SK-N-SH (cell line): ENCODE measurements around the gene RER1. TPM values are rescaled to one million over a fixed set of nuclear protein-coding genes. Genes with fewer than 3 reads are reported as not detected.

ENCODE experiments used
- CTCF ChIA-PET: fragments of 300-600, 350-600 bp; formaldehyde crosslinking; extraction: SDS; loops from one replicate; lab custom pipeline; 2021; lab: Yijun Ruan, JAX
- POLR2A ChIA-PET: fragments of 350-600 bp; sonication (Branson Sonifier 250); formaldehyde crosslinking; extraction: SDS; loops from one replicate; lab custom pipeline; 2020; ENCODE audit warnings: antibody characterized with exemption, inconsistent platforms; lab: Yijun Ruan, JAX
- DNase-seq: peaks from one replicate; pipeline ENCODE4 v3.0.0; 2012
- H2AFZ ChIP-seq: fragments of 200-600 bp; sonication (generic); 2 replicates; pipeline ENCODE4 v1.8.1; 2016; ENCODE audit warnings: antibody characterized with exemption, mild to moderate bottlenecking, low read depth
- H3F3A ChIP-seq: fragments of 200-600 bp; sonication (generic); replicated peaks from 2 replicates; pipeline ENCODE3; 2016; ENCODE audit warnings: antibody characterized with exemption, mild to moderate bottlenecking; ENCODE audit not compliant: insufficient read depth
- H3K27ac ChIP-seq, 2 experiments: fragments of 200-500 bp in 1 of 2; fragments of 200-600 bp in 1 of 2; sonication (Bioruptor generic) in 1 of 2; sonication (generic), shearing (Covaris generic) in 1 of 2; 2 replicates each; pipeline versions ENCODE4 v1.5.1 to v1.6.1; 2014 to 2016; ENCODE audit warnings: low read depth in 2 of 2, inconsistent platforms in 1 of 2, low read length in 1 of 2, mild to moderate bottlenecking in 1 of 2, mixed read lengths in 1 of 2
- H3K27me3 ChIP-seq: fragments of 200-600 bp; sonication (generic), shearing (Covaris generic); 2 replicates; pipeline ENCODE4 v1.6.1; 2016; ENCODE audit warnings: mixed run types; ENCODE audit not compliant: insufficient read depth
- H3K36me3 ChIP-seq, 2 experiments: fragments of 200-500 bp in 1 of 2; fragments of 200-600 bp in 1 of 2; sonication (Bioruptor generic) in 1 of 2; sonication (generic) in 1 of 2; replicated peaks in 1 of 2; 2 replicates each; pipeline versions ENCODE3 to v1.5.1; 2014 to 2016; ENCODE audit warnings: low read length in 1 of 2, mild to moderate bottlenecking in 1 of 2; ENCODE audit not compliant: insufficient read depth in 2 of 2, control insufficient read depth in 1 of 2
- H3K4me1 ChIP-seq, 2 experiments: fragments of 200-500 bp in 1 of 2; fragments of 200-600 bp in 1 of 2; sonication (Bioruptor generic) in 1 of 2; sonication (generic), shearing (Covaris generic) in 1 of 2; 2 replicates each; pipeline versions ENCODE4 v1.5.1 to v1.6.1; 2014 to 2016; ENCODE audit warnings: low read depth in 1 of 2, low read length in 1 of 2, mixed run types in 1 of 2; ENCODE audit not compliant: insufficient read depth in 2 of 2, control insufficient read depth in 1 of 2
- H3K4me2 ChIP-seq: fragments of 200-600 bp; sonication (generic), shearing (Covaris generic); 2 replicates; pipeline ENCODE4 v1.6.1; 2017; ENCODE audit warnings: mixed run types
- H3K4me3 ChIP-seq, 2 experiments: fragments of 200-500 bp in 1 of 2; fragments of 200-600 bp in 1 of 2; sonication (Bioruptor generic) in 1 of 2; sonication (generic), shearing (Covaris generic) in 1 of 2; 2 replicates each; pipeline versions ENCODE4 v1.5.1 to v1.8.1; 2014 to 2016; ENCODE audit warnings: low read depth in 2 of 2, inconsistent platforms in 1 of 2, low read length in 1 of 2, mild to moderate bottlenecking in 1 of 2, mixed read lengths in 1 of 2, moderate library complexity in 1 of 2
- H3K79me2 ChIP-seq: fragments of 200-600 bp; sonication (generic); 2 replicates; pipeline ENCODE4 v1.8.1; 2017; ENCODE audit warnings: mild to moderate bottlenecking; ENCODE audit not compliant: insufficient read depth
- H3K9ac ChIP-seq: fragments of 200-600 bp; sonication (generic); 2 replicates; pipeline ENCODE4 v1.6.1; 2017; ENCODE audit warnings: mixed run types
- H3K9me2 ChIP-seq: fragments of 200-600 bp; sonication (generic); 2 replicates; pipeline ENCODE4 v1.6.1; 2017; ENCODE audit warnings: mixed run types
- H3K9me3 ChIP-seq: fragments of 200-600 bp; sonication (generic); 2 replicates; pipeline ENCODE4 v1.6.1; 2017; ENCODE audit warnings: mixed run types, mild to moderate bottlenecking, moderate library complexity
- H4K20me1 ChIP-seq: fragments of 200-600 bp; sonication (generic); 2 replicates; pipeline ENCODE4 v1.6.1; 2017; ENCODE audit warnings: mild to moderate bottlenecking, mixed run types; ENCODE audit not compliant: insufficient read depth
- CHD2 ChIP-seq: fragments of 150-350 bp; IDR thresholded peaks from 2 replicates; pipeline ENCODE4 v1.6.1; 2018; ENCODE audit warnings: low read length; ENCODE audit not compliant: partially characterized antibody
- ELF1 ChIP-seq: IDR thresholded peaks from 2 replicates; pipeline ENCODE4 v1.4.0; 2012
- EP300 ChIP-seq, 2 experiments: IDR thresholded peaks; 2 replicates each; pipeline versions ENCODE4 v1.4.0 to v1.6.1; 2012; ENCODE audit warnings: borderline replicate concordance in 1 of 2, low read depth in 1 of 2, low read length in 1 of 2
- EZH2phosphoT487 ChIP-seq: fragments of 200-600 bp; sonication (generic); IDR thresholded peaks from 2 replicates; pipeline ENCODE4 v1.6.1; 2017; ENCODE audit warnings: low read depth, mixed run types, mild to moderate bottlenecking, antibody characterized with exemption, moderate library complexity, borderline replicate concordance
- FOXM1 ChIP-seq: IDR thresholded peaks from 2 replicates; pipeline ENCODE4 v1.4.0; 2012; ENCODE audit warnings: low read depth, mild to moderate bottlenecking
- GATA2 ChIP-seq: sonication (generic); formaldehyde crosslinking; IDR thresholded peaks from 2 replicates; pipeline ENCODE4 v1.5.0; 2020; ENCODE audit warnings: mild to moderate bottlenecking, missing genetic modification reagents
- JUND ChIP-seq: IDR thresholded peaks from 2 replicates; pipeline ENCODE4 v1.4.0; 2012
- MEF2A ChIP-seq: IDR thresholded peaks from 2 replicates; pipeline ENCODE4 v1.4.0; 2012; ENCODE audit warnings: low read depth, borderline replicate concordance
- NRF1 ChIP-seq: IDR thresholded peaks from 2 replicates; pipeline ENCODE4 v1.6.1; 2012; ENCODE audit warnings: low read depth, mild to moderate bottlenecking, low read length
- RAD21 ChIP-seq: IDR thresholded peaks from 2 replicates; pipeline ENCODE4 v1.6.1; 2012; ENCODE audit warnings: mild to moderate bottlenecking, low read length
- RXRA ChIP-seq: IDR thresholded peaks from 2 replicates; pipeline ENCODE4 v1.4.0; 2012; ENCODE audit warnings: low read depth, mild to moderate bottlenecking, borderline replicate concordance
- SIN3A ChIP-seq: IDR thresholded peaks from 2 replicates; pipeline ENCODE4 v1.6.1; 2012; ENCODE audit warnings: low read depth, mild to moderate bottlenecking, low read length, moderate library complexity, borderline replicate concordance
- SMC3 ChIP-seq: IDR thresholded peaks from 2 replicates; pipeline ENCODE4 v1.6.1; 2012; ENCODE audit warnings: low read depth, low read length, improper control_type of control experiment
- TCF12 ChIP-seq: IDR thresholded peaks from 2 replicates; pipeline ENCODE4 v1.4.0; 2012
- TEAD4 ChIP-seq: IDR thresholded peaks from 2 replicates; pipeline ENCODE4 v1.4.0; 2012; ENCODE audit warnings: mild to moderate bottlenecking, borderline replicate concordance; ENCODE audit not compliant: insufficient read depth
- WGBS: methylation state at CpG from one replicate; pipeline ENCODE4 v1.1.6; 2017; ENCODE audit warnings: low lambda C conversion rate; 5-methylcytosine and 5-hydroxymethylcytosine counted together
- polyA plus RNA-seq, 3 experiments: library from polyadenylated mRNA; depleted of rRNA; stranded (reverse); fragments of >200 nt; gene quantifications; 2 replicates each; pipeline ENCODE4 v1.2.3, GENCODE V29; 2012
- TF ChIP-seq, protein P1 (sequence below): IDR thresholded peaks from 2 replicates; pipeline ENCODE4 v1.4.0; 2012; ENCODE audit warnings: low read depth
- TF ChIP-seq, protein P2 (sequence below): fragments of 200-600 bp; sonication (generic); IDR thresholded peaks from 2 replicates; pipeline ENCODE4 v1.6.1; 2017; ENCODE audit warnings: antibody characterized with exemption, mild to moderate bottlenecking, moderate library complexity
- TF ChIP-seq, protein P3 (sequence below): fragments of 150-350 bp; IDR thresholded peaks from 2 replicates; pipeline ENCODE4 v1.6.1; 2016; ENCODE audit warnings: mild to moderate bottlenecking, low read depth, low read length
- TF ChIP-seq, protein P4 (sequence below): IDR thresholded peaks from 2 replicates; pipeline ENCODE4 v1.4.0; 2012; ENCODE audit warnings: low read depth, borderline replicate concordance
- TF ChIP-seq, protein P5 (sequence below): fragments of 150-350 bp; IDR thresholded peaks from 2 replicates; pipeline ENCODE4 v1.6.1; 2017; ENCODE audit warnings: antibody characterized with exemption, low read length, low read depth, borderline replicate concordance

The RER1 gene
- polyA plus RNA-seq, 1 of the 3 experiments (the other 2 are of a cell fraction): 181 TPM

DNA sequence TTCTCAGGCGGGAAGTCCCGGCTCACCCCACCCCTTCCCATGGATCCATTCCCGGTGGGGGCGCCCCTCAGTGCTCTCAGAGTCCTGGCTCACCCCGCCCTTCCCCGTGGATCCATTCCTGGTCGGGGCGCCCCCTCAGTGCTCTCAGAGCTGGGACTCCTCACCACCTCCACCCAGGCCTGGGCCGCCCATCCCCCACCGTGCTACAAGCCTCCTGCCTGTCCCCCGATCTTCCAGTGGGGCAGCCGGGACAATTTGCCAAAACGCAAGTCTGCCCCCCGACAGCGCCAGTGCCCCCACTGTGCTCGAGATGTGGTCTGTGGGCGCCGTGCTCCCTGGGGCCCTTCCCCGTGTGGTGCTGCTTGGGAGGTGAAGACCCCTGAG lies 61.3 kb downstream of the RER1 start:
- Histone ChIP-seq H3K36me3 (no peaks in the 10 kb centered on the region), H3K4me3 (no peak overlapping the region), H3K4me2 (peak overlapping the region; percentile 55; the same call in 1 of the 2 replicates), H3K27ac (peak overlapping the region in 1 of 2 experiments; percentile 64; a peak in 2 of 4 replicates), H3F3A (no peaks in the 10 kb centered on the region), H3K9ac (no peak overlapping the region), H4K20me1 (no peaks in the 10 kb centered on the region), H3K4me1 (peaks cover 0 to 14% of the 10 kb centered on the region in 2 experiments; a peak in 1 of 4 replicates), H3K27me3 (no peaks in the 10 kb centered on the region), H3K9me3 (no peaks in the 10 kb centered on the region), H3K9me2 (no peaks in the 10 kb centered on the region), H2AFZ (no peak overlapping the region), H3K79me2 (no peaks in the 10 kb centered on the region)
- TF ChIP-seq MEF2A (no peak), EP300 (IDR thresholded peaks at IDR 0.05; ENCODE audit: borderline replicate concordance in 1 of 2, low read depth in 1 of 2, low read length in 1 of 2) (no peak), FOXM1 (no peak), NRF1 (no peak), TCF12 (no peak), TEAD4 (no peak), SIN3A (no peak), GATA2 (CRISPR knock-in tag) (no peak)
- TF ChIP-seq, protein P1, sequence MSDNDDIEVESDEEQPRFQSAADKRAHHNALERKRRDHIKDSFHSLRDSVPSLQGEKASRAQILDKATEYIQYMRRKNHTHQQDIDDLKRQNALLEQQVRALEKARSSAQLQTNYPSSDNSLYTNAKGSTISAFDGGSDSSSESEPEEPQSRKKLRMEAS: no peak
- WGBS: 88% methylated on average over 8 of the region's 19 CpGs
- CTCF ChIA-PET: interaction anchor here (0.7 to 1.4 kb wide), 2 partner anchors 94 to 95 kb away, joined by 5 to 6 read pairs; no protein-coding TSS in a partner anchor
- no peak for DNase-seq
- POLR2A ChIA-PET: interaction anchor here (0.7 to 0.8 kb wide), 2 partner anchors 11 to 74 kb away, joined by 3 read pairs; partner anchors contain the start of gene PANK4

DNA sequence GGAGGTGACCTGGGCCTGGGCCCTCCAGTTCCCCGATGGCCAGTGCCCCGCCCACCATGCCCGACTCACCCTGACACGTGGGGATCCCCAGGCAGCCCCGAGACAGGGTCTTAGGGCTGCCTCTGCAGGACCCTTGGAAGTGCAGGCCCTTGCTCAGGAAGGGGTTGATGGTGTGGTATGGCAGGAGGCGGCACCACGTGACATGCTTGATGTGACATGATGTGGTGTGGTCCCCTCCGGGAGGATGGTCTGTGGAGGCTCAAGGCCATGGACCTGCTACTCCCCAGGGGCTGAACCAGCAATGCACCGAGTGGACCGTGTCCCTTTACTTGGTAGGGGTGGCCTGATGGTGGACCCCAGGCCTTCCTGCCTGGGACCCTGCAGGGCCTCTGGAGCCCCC lies 62.6 kb downstream of the RER1 start:
- DNase-seq: no peak
- Histone ChIP-seq H3K9ac (no peak overlapping the region), H3K9me2 (no peaks in the 10 kb centered on the region), H3F3A (no peaks in the 10 kb centered on the region), H2AFZ (no peak overlapping the region), H3K4me2 (no peak overlapping the region), H3K4me3 (no peak overlapping the region), H4K20me1 (no peaks in the 10 kb centered on the region), H3K27me3 (no peaks in the 10 kb centered on the region), H3K4me1 (peaks cover 0 to 14% of the 10 kb centered on the region in 2 experiments; a peak in 1 of 4 replicates), H3K79me2 (no peaks in the 10 kb centered on the region), H3K27ac (no peak overlapping the region), H3K9me3 (no peaks in the 10 kb centered on the region), H3K36me3 (no peaks in the 10 kb centered on the region)
- ChIA-PET POLR2A (no interaction called here), CTCF (no interaction called here)
- TF ChIP-seq SMC3 (no peak), TEAD4 (no peak), CHD2 (no peak), ELF1 (no peak), RXRA (no peak), RAD21 (no peak), JUND (no peak), MEF2A (no peak), TCF12 (no peak), EZH2phosphoT487 (no peak)
- TF ChIP-seq, protein P2, sequence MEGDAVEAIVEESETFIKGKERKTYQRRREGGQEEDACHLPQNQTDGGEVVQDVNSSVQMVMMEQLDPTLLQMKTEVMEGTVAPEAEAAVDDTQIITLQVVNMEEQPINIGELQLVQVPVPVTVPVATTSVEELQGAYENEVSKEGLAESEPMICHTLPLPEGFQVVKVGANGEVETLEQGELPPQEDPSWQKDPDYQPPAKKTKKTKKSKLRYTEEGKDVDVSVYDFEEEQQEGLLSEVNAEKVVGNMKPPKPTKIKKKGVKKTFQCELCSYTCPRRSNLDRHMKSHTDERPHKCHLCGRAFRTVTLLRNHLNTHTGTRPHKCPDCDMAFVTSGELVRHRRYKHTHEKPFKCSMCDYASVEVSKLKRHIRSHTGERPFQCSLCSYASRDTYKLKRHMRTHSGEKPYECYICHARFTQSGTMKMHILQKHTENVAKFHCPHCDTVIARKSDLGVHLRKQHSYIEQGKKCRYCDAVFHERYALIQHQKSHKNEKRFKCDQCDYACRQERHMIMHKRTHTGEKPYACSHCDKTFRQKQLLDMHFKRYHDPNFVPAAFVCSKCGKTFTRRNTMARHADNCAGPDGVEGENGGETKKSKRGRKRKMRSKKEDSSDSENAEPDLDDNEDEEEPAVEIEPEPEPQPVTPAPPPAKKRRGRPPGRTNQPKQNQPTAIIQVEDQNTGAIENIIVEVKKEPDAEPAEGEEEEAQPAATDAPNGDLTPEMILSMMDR: no peak
- TF ChIP-seq, protein P3, sequence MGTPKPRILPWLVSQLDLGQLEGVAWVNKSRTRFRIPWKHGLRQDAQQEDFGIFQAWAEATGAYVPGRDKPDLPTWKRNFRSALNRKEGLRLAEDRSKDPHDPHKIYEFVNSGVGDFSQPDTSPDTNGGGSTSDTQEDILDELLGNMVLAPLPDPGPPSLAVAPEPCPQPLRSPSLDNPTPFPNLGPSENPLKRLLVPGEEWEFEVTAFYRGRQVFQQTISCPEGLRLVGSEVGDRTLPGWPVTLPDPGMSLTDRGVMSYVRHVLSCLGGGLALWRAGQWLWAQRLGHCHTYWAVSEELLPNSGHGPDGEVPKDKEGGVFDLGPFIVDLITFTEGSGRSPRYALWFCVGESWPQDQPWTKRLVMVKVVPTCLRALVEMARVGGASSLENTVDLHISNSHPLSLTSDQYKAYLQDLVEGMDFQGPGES: no peak
- TF ChIP-seq, protein P1: no peak
- TF ChIP-seq, protein P4, sequence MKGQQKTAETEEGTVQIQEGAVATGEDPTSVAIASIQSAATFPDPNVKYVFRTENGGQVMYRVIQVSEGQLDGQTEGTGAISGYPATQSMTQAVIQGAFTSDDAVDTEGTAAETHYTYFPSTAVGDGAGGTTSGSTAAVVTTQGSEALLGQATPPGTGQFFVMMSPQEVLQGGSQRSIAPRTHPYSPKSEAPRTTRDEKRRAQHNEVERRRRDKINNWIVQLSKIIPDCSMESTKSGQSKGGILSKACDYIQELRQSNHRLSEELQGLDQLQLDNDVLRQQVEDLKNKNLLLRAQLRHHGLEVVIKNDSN: no peak
- TF ChIP-seq, protein P5, sequence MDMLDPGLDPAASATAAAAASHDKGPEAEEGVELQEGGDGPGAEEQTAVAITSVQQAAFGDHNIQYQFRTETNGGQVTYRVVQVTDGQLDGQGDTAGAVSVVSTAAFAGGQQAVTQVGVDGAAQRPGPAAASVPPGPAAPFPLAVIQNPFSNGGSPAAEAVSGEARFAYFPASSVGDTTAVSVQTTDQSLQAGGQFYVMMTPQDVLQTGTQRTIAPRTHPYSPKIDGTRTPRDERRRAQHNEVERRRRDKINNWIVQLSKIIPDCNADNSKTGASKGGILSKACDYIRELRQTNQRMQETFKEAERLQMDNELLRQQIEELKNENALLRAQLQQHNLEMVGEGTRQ: no peak
- 60% methylated on average over 2 of the region's 10 CpGs for WGBS
